HCT116 (cell line): ENCODE data around the gene TLE4. TPM values are rescaled to one million over a fixed set of nuclear protein-coding genes. Genes with fewer than 3 reads are reported as not detected.

ENCODE experiments used
- ATAC-seq: fragments of 200-7000 bp; cut with Tn5 transposase; 2 replicates; pipeline ENCODE4 v1.9.1; 2020; ENCODE audit warnings: mild to moderate bottlenecking, moderate library complexity
- BruUV-seq: library from RNA; stranded (reverse); fragments of 400-500 nt; replicated peaks from 2 replicates; lab custom pipeline; 2021; lab: Mats Ljungman, UMichigan
- CTCF ChIA-PET: fragments of 300-600 bp; sonication (Branson Sonifier 250); formaldehyde crosslinking; loops from one replicate; lab custom pipeline; 2021; ENCODE audit warnings: antibody characterized with exemption; lab: Charles Lee
- POLR2A ChIA-PET: fragments of 300-600, 350-600 bp; sonication (Branson Sonifier 250); formaldehyde crosslinking; loops from one replicate; lab custom pipeline; 2021; ENCODE audit warnings: antibody characterized with exemption; lab: Charles Lee
- RAD21 ChIA-PET, 2 experiments: fragments of 300-600 bp; sonication (Branson Sonifier 250); formaldehyde crosslinking; loops; one replicate each; lab custom pipeline; 2023; ENCODE audit warnings: low total read pairs in 2 of 2; ENCODE audit not compliant: uncharacterized antibody in 2 of 2, unreplicated experiment in 2 of 2, low non-redundant PET in 1 of 2; lab: Charles Lee
- DNase-seq: peaks from one replicate; pipeline ENCODE4 v3.0.0-alpha.2; 2010; ENCODE audit warnings: low read depth, low spot score
- H2AFZ ChIP-seq: fragments of 200-600 bp; shearing (Covaris generic), sonication (generic); 2 replicates; pipeline ENCODE4 v1.6.1; 2017; ENCODE audit warnings: low read depth, mixed run types, mixed read lengths, antibody characterized with exemption, low read length; ENCODE audit not compliant: poor library complexity, severe bottlenecking
- H3K27ac ChIP-seq: 2 replicates; pipeline ENCODE4 v1.5.1; 2012; ENCODE audit warnings: low read depth, low read length
- H3K27me3 ChIP-seq: fragments of 200-600 bp; sonication (generic); 2 replicates; pipeline ENCODE4 v1.6.1; 2016; ENCODE audit warnings: mixed run types, low read length, mixed read lengths; ENCODE audit not compliant: insufficient read depth
- H3K36me3 ChIP-seq, 2 experiments: fragments of 200-500 bp in 1 of 2; fragments of 200-600 bp in 1 of 2; sonication (Bioruptor generic) in 1 of 2; sonication (generic) in 1 of 2; 2 replicates each; pipeline versions ENCODE4 v1.5.1 to v1.6.1; 2014 to 2016; ENCODE audit warnings: low read length in 2 of 2, inconsistent platforms in 1 of 2, mixed read lengths in 1 of 2, mixed run types in 1 of 2; ENCODE audit not compliant: insufficient read depth in 2 of 2, control insufficient read depth in 1 of 2
- H3K4me1 ChIP-seq, 2 experiments: fragments of 200-600 bp in 1 of 2; sonication (generic) in 1 of 2; 2 replicates each; pipeline versions ENCODE4 v1.5.1 to v1.6.1; 2012 to 2017; ENCODE audit warnings: low read length in 2 of 2, inconsistent platforms in 1 of 2, mild to moderate bottlenecking in 1 of 2, mixed read lengths in 1 of 2, mixed run types in 1 of 2, moderate library complexity in 1 of 2; ENCODE audit not compliant: insufficient read depth in 2 of 2, control insufficient read depth in 1 of 2
- H3K4me2 ChIP-seq: fragments of 200-600 bp; sonication (generic); 2 replicates; pipeline ENCODE4 v1.6.1; 2017; ENCODE audit warnings: mixed run types, low read length, mixed read lengths
- H3K4me3 ChIP-seq, 2 experiments: fragments of 200-600 bp in 1 of 2; sonication (generic) in 1 of 2; replicated peaks in 1 of 2; 2 replicates each; pipeline ENCODE4 v1.5.1; 2011 to 2016; ENCODE audit warnings: low read length in 2 of 2, control low read depth in 1 of 2, low read depth in 1 of 2, mild to moderate bottlenecking in 1 of 2, mixed read lengths in 1 of 2, mixed run types in 1 of 2
- H3K79me2 ChIP-seq: fragments of 200-600 bp; sonication (generic); 2 replicates; pipeline ENCODE4 v1.6.1; 2017; ENCODE audit warnings: mild to moderate bottlenecking, mixed run types, low read length, moderate library complexity, mixed read lengths; ENCODE audit not compliant: insufficient read depth
- H3K9ac ChIP-seq: fragments of 200-600 bp; sonication (generic); 2 replicates; pipeline ENCODE4 v1.6.1; 2016; ENCODE audit warnings: low read length, mixed read lengths
- H3K9me2 ChIP-seq: fragments of 200-600 bp; sonication (generic), shearing (Covaris generic); 2 replicates; pipeline ENCODE4 v1.6.1; 2017; ENCODE audit warnings: mixed run types, mild to moderate bottlenecking, moderate library complexity; ENCODE audit not compliant: insufficient read depth
- H3K9me3 ChIP-seq, 2 experiments: fragments of 200-500 bp in 1 of 2; fragments of 200-600 bp in 1 of 2; sonication (Bioruptor generic) in 1 of 2; sonication (generic) in 1 of 2; 2 replicates each; pipeline ENCODE4 v1.6.1; 2014 to 2017; ENCODE audit warnings: low read length in 2 of 2, mixed read lengths in 2 of 2, inconsistent platforms in 1 of 2, low read depth in 1 of 2, mild to moderate bottlenecking in 1 of 2, mixed run types in 1 of 2, moderate library complexity in 1 of 2; ENCODE audit not compliant: control insufficient read depth in 1 of 2, insufficient read depth in 1 of 2
- H4K20me1 ChIP-seq: fragments of 200-600 bp; sonication (generic), shearing (Covaris generic); 2 replicates; pipeline ENCODE4 v1.6.1; 2017; ENCODE audit warnings: mixed run types, mild to moderate bottlenecking, moderate library complexity; ENCODE audit not compliant: insufficient read depth
- ATF3 ChIP-seq: IDR thresholded peaks from 2 replicates; pipeline ENCODE4 v1.6.1; 2012
- EGR1 ChIP-seq: IDR thresholded peaks from 2 replicates; pipeline ENCODE4 v1.6.1; 2012; ENCODE audit warnings: low read depth
- EZH2 ChIP-seq: fragments of 200-600 bp; sonication (generic); IDR thresholded peaks from 2 replicates; pipeline ENCODE4 v1.6.1; 2017; ENCODE audit warnings: antibody characterized with exemption, mixed run types
- EZH2phosphoT487 ChIP-seq: fragments of 200-600 bp; IDR thresholded peaks from 2 replicates; pipeline ENCODE4 v1.6.1; 2018; ENCODE audit warnings: antibody characterized with exemption, borderline replicate concordance
- FOSL1 ChIP-seq: IDR thresholded peaks from 2 replicates; pipeline ENCODE4 v1.6.1; 2012; ENCODE audit warnings: low read depth
- POLR2AphosphoS5 ChIP-seq: IDR thresholded peaks from 2 replicates; pipeline ENCODE4 v1.6.1; 2011; ENCODE audit warnings: mild to moderate bottlenecking, low read depth, low read length, moderate library complexity
- RAD21 ChIP-seq: IDR thresholded peaks from 2 replicates; pipeline ENCODE4 v1.6.1; 2012; ENCODE audit warnings: low read depth, mild to moderate bottlenecking
- SRF ChIP-seq: IDR thresholded peaks from 2 replicates; pipeline ENCODE4 v1.6.1; 2012; ENCODE audit warnings: low read depth
- TCF7L2 ChIP-seq: IDR thresholded peaks from 2 replicates; pipeline ENCODE4 v1.7.0; 2011; ENCODE audit warnings: borderline replicate concordance, inconsistent platforms; ENCODE audit not compliant: insufficient read depth, insufficient read length; ENCODE audit errors: extremely low read depth
- ZBTB33 ChIP-seq: IDR thresholded peaks from 2 replicates; pipeline ENCODE4 v1.6.1; 2011; ENCODE audit warnings: mild to moderate bottlenecking, low read length, moderate library complexity; ENCODE audit not compliant: insufficient replicate concordance; ENCODE audit errors: extremely low read depth
- ZFX ChIP-seq: fragments of 450-650 bp; IDR thresholded peaks from 2 replicates; pipeline ENCODE4 v1.6.1; 2017
- ZNF274 ChIP-seq: fragments of 200-500 bp; sonication (Bioruptor generic); IDR thresholded peaks from 2 replicates; pipeline ENCODE4 v1.6.1; 2014; ENCODE audit warnings: mild to moderate bottlenecking, low read depth, low read length, inconsistent platforms
- intact Hi-C: fragments of 100-400 bp; cut with micrococcal nuclease; formaldehyde crosslinking; loops from 2 replicates; pipeline ENCODE4 v1.10.0; 2022
- total RNA-seq: library from RNA; stranded (reverse); gene quantifications from one replicate; pipeline ENCODE4 v1.2.1, GENCODE V29; 2021; ENCODE audit not compliant: unreplicated experiment
- TF ChIP-seq, protein P1 (sequence below): IDR thresholded peaks from 2 replicates; pipeline ENCODE4 v1.6.1; 2012; ENCODE audit warnings: low read depth

Gene TLE4
- total RNA-seq, 1 experiment from 2014 or later: 0.39 TPM

- no peak for TF ChIP-seq ZNF274
- TF ChIP-seq FOSL1: no peak
- TF ChIP-seq, all 23 proteins: peak for 0
- ATAC-seq: no peak
- H3K36me3 ChIP-seq: no peaks in the 10 kb centered on the region
Measured at GRCh38 chr9:79757881-79758669, 186.3 kb downstream of the TLE4 start.

GRCh38 chr9:79759460-79759859 is 187.7 kb downstream of the TLE4 start:
- Histone ChIP-seq H4K20me1 (no peaks in the 10 kb centered on the region), H3K9me3 (peaks cover 5% of the 10 kb centered on the region in 2 experiments; a peak in 2 of 4 replicates), H3K27me3 (no peaks in the 10 kb centered on the region), H3K9ac (no peak overlapping the region), H3K79me2 (no peaks in the 10 kb centered on the region), H3K27ac (no peak overlapping the region), H3K4me1 (no peaks in the 10 kb centered on the region), H3K9me2 (no peaks in the 10 kb centered on the region), H2AFZ (no peak overlapping the region), H3K4me3 (no peak overlapping the region), H3K36me3 (no peaks in the 10 kb centered on the region), H3K4me2 (no peak overlapping the region)
- intact Hi-C loops: no loop called here
- ChIA-PET RAD21 (no interaction called here), CTCF (no interaction called here), POLR2A (no interaction called here)
- DNase-seq: no peak
- ATAC-seq: no peak
- no TSS peak for BruUV-seq
- TF ChIP-seq POLR2AphosphoS5 (no peak), TCF7L2 (no peak), ZFX (no peak), ZNF274 (no peak), RAD21 (no peak), EGR1 (no peak), EZH2 (no peak), ATF3 (no peak), FOSL1 (no peak), EZH2phosphoT487 (no peak), SRF (no peak), ZBTB33 (no peak)
- TF ChIP-seq, protein P1, sequence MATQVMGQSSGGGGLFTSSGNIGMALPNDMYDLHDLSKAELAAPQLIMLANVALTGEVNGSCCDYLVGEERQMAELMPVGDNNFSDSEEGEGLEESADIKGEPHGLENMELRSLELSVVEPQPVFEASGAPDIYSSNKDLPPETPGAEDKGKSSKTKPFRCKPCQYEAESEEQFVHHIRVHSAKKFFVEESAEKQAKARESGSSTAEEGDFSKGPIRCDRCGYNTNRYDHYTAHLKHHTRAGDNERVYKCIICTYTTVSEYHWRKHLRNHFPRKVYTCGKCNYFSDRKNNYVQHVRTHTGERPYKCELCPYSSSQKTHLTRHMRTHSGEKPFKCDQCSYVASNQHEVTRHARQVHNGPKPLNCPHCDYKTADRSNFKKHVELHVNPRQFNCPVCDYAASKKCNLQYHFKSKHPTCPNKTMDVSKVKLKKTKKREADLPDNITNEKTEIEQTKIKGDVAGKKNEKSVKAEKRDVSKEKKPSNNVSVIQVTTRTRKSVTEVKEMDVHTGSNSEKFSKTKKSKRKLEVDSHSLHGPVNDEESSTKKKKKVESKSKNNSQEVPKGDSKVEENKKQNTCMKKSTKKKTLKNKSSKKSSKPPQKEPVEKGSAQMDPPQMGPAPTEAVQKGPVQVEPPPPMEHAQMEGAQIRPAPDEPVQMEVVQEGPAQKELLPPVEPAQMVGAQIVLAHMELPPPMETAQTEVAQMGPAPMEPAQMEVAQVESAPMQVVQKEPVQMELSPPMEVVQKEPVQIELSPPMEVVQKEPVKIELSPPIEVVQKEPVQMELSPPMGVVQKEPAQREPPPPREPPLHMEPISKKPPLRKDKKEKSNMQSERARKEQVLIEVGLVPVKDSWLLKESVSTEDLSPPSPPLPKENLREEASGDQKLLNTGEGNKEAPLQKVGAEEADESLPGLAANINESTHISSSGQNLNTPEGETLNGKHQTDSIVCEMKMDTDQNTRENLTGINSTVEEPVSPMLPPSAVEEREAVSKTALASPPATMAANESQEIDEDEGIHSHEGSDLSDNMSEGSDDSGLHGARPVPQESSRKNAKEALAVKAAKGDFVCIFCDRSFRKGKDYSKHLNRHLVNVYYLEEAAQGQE: no peak

More at GRCh38 chr9:79757881-79758669, 186.3 kb downstream of the TLE4 start:
- H3K27ac ChIP-seq: no peak overlapping the region
- no peak overlapping the region for H3K4me3 ChIP-seq
- BruUV-seq: no TSS peak
- ChIA-PET CTCF (no interaction called here), RAD21 (no interaction called here), POLR2A (no interaction called here)
- intact Hi-C loops: no loop called here
- DNase-seq: no peak
- H3K4me1 ChIP-seq: no peaks in the 10 kb centered on the region
- no peak overlapping the region for H3K9ac ChIP-seq
- peaks cover 5% of the 10 kb centered on the region in 2 experiments; a peak in 2 of 4 replicates for H3K9me3 ChIP-seq
- no peak overlapping the region for H2AFZ ChIP-seq
- H3K27me3 ChIP-seq: no peaks in the 10 kb centered on the region
- no peak overlapping the region for H3K4me2 ChIP-seq
- no peaks in the 10 kb centered on the region for H3K9me2 ChIP-seq
- no peaks in the 10 kb centered on the region for H4K20me1 ChIP-seq
- H3K79me2 ChIP-seq: no peaks in the 10 kb centered on the region
